GM19324 (cell line): ENCODE results near the gene PABPN1L.
"Not testable (repeated sequence)": the region's sequence is repeated elsewhere in the genome, so short reads cannot be mapped to it uniquely, and the experiment has no call there.

Experiments
- ATAC-seq: cut with Tn5 transposase; IDR thresholded peaks from one replicate; pipeline ENCODE4 v1.9.1; 2021; ENCODE audit warnings: mild to moderate bottlenecking, moderate library complexity; ENCODE audit not compliant: unreplicated experiment, low FRiP score

Gene PABPN1L

DNA sequence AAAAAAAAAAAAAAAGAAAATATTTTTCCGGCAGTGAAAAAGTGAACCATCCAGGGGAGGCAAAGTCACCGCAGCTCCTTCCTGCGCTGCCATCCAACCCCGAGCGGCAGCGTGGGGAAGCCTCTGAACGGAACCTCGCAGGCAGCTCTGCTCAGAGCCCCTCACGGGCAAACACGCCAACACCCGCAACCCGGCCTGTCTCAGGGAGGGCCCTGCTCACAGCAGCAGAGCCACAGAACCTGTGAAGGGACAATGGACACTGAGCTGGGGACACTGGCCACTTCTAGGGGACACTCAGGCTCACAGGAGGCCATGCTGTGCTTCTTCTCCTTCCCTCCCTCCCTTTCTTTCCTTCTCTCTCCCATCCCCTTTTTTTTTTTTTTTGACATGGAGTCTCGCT lies 33.4 kb downstream of the PABPN1L start:
- no peak for ATAC-seq

DNA sequence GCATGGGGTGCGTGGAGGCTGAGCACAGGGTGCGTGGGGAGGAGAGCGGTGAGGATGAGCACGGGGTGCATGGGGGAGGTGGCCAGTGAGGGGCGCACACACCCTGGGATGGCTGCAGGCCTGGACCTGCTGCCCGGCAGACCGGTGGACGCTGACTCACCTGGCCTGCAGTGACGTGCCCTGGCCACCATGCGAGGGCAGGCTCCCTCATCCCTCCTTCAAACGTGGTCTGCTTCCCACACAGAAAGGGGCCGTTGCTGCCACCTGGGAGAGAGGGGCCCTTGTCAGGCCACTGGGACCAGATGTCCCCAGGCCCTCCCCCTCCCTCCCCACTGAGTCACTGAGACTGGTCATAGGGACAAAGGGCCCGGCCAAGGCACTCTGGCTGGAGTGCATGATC lies 34.6 kb downstream of the PABPN1L start:
- ATAC-seq, result no peak

DNA sequence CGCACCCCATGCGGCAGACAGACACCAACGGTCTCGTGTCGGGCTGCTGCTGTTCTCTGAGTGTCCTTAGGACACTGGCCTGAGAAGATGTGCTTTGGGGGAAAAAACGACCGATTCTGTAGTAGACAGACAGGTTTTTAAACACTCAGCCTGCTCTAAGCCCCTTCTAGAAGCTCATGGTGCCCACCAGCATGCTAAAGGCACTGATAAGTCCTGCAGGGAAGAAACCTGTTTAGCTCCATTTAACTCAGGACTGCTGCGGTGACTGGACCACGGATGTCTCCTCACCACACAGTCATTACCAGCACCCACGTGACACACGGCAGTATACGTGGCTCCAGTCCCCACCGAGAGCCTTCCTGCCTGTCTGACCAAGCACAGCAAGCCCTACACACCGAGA lies 35.7 kb downstream of the PABPN1L start:
- ATAC-seq, result no peak

DNA sequence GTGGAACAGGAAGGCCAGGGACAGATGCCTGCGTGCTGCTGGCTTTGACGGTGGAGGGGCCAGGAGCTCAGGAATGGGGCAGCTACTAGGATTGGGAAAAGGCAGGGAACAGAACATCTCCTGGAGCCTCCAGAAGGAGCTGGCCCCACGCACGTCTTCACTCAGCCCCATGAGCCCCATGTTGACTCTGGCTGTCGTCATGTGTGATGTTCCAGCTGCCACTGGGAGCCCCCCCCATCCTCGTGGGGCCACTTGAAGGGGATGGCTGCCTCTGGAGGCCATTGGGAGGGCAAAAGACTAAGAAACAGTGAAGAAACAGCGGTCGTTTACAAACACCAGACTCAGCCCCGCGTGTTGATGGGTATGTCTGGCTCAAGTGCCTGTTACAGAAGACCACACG lies 36.2 kb downstream of the PABPN1L start:
- no peak for ATAC-seq

DNA sequence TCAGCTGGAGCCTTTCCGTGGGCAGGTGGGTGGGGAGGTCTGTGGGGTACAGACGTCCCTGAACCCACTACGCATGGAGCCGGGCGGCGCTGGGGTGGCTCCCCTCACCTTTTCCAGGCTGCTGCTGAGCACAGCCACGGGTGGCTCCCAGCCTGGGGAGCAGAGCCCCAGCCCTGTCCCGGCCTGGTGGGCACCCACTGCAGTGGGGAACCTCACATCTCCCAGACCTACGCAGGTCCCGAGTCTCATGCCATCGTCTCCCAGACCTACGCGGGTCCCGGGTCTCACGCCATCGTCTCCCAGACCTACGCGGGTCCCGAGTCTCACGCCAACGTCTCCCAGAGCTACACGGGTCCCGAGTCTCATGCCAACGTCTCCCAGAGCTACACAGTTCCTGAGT lies 37.7 kb downstream of the PABPN1L start:
- no peak for ATAC-seq

DNA sequence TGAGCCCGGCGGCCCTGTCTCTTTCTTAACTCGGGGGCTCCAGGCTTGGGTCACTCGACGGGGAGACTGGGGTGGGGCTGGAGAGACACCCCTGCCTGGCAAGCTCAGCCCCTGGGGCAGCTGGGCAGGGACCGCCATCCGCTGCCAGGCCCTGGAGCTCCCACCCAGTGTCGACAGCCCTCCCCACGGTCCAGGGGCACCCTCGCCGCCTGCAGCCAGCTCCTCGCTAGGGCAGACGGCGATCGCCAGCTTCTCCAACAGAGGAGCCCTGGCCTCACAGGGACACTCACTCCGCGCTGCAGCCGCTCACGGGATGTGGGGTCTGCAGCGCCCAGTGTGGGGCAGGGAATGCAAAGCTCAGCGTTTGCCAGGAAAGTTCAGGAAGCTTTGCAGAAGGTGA lies 38.7 kb downstream of the PABPN1L start:
- no peak for ATAC-seq

DNA sequence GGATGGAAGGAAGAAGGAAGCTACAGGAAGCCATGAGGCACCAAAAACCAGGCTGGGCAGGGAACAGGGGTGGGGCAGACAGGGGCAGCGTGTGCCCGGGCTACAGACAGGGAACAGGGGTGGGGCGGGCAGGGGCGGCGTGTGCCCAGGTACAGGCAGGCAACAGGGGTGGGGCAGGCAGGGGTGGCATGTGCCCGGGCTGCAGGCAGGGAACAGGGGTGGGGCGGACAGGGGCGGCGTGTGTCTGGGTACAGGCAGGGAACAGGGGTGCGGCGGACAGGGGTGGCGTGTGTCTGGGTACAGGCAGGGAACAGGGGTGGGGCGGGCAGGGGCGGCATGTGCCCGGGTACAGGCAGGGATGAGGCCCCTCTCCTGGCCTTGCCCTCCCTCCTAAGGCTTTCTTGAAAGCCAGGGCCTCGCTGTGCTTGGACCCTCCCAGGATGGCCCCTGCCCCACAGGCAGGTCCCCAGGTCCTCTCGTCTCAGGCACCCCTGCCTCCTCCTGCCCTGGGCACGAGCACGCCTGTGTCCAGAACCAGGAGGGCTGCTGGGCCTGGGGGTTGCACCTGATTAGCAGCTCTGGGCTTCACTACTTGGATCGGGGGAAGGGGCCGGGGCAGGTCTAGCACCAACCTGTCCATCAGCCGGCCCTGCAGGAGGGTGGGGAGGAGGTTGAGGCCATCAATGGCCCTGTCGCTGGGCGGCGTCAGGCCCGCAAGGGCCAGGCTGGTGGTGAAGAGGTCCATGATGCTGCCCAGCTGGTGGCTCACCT lies 40.2 kb downstream of the PABPN1L start:
- ATAC-seq, result no peak

DNA sequence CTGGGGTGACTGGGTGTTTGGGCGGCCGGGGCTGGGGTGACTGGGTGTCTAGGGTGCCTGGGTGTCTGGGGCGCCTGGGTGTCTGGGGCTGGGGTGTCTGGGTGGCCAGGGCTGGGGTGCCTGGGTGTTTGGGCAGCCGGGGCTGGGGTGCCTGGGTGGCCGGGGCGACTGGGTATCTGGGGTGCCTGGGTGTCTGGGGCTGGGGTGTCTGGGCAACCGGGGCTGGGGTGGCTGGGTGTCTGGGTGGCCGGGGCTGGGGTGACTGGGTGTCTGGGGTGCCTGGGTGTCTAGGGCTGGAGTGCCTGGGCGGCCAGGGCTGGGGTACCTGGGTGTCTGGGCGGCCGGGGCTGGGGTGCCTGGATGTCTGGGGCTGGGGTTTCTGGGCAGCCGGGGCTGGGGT lies 41.3 kb downstream of the PABPN1L start:
- no peak for ATAC-seq

DNA sequence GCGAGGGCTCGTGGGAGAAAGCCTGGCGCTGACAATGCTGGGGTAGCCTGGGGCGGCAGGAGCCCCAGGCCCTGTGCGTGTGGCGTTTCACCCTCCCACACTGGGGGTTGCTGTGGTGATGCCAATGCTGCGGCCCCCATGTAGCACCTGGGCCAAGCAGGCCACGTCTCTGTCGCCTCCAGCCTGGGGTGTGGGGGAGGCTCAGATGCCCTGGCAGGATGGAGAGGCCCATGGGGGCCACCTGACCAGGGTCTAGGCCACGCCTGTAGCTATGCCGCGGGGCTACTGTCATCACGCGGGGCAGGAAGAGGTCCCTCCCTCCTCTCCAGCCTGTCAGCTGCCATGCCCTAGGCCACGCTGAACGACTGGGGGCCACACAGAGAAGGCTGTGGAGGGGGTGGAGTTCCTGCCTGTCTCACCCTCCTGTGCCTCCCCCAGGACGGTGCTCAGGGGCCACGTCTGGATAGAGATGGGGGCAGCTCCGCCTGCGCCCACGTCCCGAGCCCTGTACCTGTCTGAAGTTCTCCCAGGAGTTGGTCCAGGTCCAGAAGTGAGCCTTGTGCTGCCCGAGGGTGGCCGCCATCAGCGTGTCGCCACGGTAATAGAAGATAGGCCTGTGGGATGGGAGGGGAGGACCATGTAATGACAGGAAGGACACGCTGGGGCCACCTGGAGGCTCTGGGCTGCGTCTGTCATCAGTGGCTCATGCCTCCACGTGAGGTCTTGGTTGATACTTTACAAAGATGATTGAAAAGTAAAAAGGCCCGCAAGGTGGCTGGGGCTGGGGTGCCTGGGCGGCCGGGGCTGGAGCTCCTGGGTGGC lies 42.0 kb downstream of the PABPN1L start:
- no peak for ATAC-seq

DNA sequence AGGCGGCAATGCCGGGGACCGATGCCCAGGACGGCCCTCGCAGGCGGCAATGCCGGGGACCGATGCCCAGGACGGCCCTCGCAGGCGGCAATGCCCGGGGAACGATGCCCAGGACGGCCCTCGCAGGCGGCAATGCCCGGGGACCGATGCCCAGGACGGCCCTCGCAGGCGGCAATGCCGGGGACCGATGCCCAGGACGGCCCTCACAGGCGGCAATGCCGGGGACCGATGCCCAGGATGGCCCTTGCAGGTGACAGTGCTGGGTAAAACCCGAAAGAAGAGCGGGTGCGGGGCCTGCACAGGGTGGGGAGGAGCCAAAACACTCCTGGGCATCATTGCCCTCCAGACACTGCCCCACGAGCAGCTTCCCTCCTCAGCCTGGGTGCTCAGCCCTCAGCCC lies 42.8 kb downstream of the PABPN1L start:
- ATAC-seq, result not testable (repeated sequence)

DNA sequence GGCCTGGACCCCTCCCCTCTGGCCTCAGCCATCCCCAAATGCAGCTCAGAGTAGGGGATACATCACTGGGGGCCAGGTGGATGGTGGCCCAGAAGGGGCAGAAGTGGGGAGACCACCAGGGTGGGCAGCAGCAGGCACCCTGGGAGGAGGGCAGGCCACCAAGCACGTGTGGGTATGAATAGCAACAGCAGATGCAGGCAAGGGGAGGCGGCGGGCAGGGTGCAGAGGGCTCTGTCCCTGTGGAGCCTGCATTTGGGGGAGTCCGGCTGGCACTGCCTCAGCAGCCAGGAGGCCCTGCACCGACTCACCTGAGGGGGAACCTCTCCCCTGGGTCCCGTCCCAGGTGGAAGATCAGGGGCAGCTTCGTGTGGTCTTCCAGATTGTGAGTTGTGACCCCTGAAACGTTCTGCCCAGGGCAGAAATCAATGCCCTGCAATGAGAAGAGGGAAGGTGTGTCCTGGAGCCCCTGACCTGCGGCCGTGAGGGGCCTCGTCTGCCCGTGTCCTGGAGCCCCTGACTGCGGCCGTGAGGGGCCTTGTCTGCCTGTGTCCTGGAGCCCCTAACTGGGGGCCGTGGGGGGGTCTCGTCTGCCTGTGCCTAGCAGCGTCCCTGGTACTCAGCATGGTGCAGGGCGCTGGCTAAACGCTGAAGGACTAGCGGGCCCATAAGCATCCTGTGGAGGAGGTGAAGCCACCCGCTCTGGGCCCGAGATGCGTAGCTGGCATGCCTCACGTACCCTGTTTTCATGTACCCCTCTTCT lies 44.0 kb downstream of the PABPN1L start:
- no peak for ATAC-seq

DNA sequence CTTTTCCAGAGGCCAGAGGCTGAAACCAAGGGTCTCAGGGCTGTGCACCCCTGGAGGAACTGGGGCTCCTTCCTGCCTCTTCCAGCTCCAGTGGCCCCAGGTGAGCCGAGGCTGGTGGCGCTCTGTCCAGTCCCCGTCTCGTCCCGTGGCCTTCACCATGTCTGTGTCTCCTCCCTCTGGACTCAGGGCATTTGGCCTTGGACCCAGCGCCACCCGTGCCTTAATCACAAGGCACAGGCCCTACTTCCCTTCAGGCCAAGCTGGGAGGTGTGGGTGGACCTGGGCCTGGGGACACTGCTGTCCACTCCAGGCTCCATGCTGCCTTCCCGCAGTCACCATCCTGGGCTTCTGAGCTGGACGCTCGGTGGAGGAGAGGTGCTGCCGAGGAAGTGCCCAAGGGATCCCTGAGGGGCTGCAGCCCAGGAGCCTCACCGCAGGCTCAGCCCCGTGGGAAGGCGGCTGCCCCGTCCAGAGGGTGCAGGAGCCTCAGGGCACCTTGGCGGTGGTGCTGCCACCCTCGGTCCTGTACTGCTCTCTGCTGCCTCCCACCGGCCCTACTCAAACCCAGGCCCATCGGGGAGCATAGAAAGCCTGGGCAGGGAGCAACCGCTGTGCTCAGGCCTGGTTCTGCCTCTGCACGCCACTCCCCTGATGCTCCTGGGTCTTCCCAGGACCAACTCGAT lies 45.2 kb downstream of the PABPN1L start:
- no peak for ATAC-seq

DNA sequence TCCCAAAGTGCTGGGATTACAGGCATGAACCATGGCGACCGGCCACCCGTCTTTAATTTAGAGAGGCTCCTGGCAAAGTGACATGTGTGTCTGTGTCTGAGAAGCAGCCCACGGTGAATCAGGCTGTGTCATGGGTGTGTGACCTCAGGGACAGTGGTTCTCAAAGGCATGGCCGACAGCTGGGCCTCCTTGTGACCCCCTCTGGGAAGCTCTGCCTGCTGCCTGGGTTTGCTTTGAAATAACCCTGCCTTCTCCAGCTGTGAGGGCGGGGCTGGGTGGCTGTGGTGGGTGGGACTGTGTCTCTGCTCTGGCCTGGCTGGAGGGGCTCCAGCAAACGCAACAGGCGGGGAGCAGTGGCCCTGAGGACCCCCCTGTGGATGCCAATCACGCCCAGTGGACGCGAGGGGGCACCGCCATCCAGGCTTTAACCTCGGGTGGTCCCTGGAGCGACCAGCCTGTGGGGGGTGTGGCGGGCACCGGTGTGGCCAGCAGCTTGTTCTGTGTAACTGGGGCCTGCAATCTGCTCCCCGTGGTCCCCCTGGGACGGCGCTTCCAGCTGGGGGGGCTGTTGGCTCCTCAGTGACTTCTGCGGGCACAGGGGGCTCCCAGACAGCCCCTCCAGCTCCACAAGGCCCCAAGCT lies 46.0 kb downstream of the PABPN1L start:
- ATAC-seq, result no peak

DNA sequence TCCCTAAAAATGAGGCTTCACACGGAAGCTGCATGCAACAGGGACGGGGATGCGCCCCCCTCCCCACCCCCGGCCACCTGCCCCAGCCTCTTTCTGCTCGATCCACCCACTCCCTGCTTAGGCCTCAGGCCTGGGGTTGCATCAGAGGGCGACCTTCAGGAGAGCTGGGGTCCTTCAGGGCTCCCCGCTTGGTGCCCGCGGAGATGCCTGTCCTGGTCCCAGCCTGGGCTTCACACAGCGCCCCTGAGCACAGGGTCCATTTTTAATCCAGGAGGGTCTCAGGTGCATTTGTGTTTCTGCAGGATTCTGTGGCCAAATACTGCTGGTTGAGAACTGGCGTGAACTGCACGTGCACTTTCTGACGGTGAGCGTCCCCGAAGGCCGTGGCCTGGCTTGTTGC lies 47.3 kb downstream of the PABPN1L start:
- ATAC-seq, result no peak

DNA sequence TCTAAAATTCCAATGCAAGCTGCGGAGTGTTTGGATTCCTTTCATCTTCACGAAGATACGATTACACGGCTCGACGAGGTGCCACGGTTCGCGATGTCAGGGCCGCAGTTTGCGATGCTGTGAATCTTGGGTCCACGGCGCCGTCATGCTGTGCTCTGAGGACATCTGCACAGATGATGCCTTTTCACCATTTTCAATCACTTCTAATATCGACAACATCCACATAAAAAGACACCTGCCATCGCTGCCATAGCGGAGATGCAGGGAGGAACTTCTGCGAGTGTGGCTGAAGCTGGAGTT lies 47.9 kb downstream of the PABPN1L start:
- ATAC-seq, result no peak

DNA sequence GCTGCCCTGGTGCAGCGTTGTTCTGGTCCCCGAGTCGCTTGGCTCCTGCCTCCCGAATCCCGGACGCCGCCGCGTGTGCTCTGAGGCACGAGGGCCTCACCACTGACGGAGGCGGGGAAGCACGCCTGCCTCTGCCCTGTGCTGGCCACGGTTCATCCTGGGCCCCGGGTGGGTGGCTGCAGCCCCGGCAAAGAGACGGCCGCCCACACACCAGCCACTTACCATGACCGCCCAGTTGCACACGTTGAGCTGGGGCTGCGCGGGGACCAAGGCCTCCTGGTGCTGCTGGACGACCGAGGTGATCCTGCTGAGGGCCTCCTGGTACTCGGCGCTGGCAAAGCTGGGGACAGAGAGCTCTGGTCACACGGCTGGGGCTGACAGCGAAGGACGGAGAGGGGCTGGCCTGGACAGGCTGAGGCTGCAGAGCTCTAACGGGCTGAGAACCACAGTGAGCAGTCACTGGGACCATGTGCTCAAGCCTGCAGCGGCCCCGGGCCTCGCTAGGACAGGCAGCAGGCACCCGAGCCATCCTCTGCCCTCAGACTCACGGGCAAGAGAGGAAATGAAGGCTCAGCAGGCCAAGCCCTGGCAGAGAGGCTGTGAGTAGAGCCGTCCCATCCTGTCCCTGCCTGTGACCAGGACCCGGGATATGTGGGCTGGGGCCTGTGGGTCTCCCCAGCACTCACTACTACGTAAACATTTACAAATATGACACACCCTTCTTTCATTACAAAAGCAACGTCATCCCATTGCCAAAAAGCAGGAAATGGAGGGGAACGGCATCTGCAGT lies 48.5 kb downstream of the PABPN1L start:
- no peak for ATAC-seq

DNA sequence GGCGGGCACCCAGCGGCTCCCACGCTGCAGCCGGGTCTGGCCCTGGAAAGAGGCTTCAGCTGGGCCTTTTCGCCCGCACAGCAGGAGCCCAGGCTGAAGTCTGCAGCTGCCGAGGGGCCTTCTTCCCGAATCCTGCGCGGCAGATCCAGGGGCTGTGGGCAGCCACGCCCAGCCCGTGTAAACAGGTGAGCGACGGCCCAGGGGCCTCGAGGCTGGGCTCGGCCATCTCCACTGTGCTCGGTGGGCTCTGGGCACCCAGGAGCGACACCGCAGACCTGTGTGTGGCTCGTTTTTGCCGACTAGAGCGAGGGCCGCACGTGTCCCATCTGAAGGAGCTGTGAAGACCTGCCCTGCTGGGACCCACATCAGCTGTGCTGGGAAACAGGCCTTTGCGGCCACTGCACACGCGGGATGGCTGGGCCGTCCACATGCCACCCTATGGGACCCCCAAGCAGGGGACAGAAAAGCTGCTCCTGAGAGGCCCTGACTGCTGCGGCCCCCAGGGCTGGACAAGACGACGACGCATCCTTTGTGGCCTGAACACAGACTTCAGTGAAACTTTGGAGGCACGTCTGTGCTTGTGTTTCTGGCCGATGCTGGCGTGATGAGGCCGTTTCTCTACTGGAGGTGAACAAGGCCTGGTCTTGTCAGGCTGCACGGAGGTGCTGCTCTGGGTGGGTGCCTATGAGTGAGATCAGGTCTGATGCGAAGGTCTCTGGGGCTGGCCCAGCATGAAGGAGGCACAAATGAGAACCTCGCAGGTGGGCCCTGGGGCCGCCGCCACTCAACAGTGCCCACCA lies 49.5 kb downstream of the PABPN1L start:
- ATAC-seq, result no peak

DNA sequence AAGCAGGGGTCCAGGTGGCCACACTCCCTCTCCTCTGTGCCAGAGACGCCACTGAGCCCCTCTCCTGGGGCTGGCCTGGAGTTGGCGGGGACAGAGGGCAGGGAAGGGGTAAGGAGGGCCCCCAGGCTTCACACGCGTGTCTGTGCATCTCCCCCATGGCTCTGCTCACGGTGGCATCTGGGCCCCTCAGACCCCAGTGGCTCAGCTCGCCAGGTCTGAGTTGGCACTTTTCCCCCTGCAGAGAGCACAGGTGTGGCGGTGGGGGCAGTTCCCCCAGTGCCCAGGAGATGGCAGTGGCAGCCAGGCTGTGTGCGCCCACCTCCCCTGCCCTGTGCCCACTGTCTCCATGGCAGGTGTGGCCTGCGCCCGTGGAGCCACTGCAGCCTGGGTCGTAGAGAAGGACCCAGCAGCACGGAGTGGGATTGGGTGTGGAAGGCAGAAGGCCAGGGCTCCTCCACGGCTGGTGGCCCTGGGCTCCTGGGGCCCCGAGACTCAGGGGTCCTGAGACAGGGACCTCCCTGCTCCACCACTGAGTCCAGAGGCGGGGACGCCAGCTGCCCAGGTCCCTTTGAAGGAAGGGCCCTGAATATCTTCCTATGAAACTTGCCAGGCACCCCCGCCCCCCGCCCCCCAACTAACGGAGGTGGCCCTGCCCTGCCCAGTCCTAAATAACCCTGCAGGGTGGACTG lies 50.4 kb downstream of the PABPN1L start:
- ATAC-seq, result no peak
